ENCODE results near the gene DUSP8.
"Not testable (repeated sequence)": the region's sequence is repeated elsewhere in the genome, so short reads cannot be mapped to it uniquely, and the experiment has no call there.

DUSP8 gene

GRCh38 chr11:1511937-1512496, 60.1 kb downstream of the DUSP8 start:
- no peak for DNase-seq (ENCODE audit: low read depth, low spot score)
- H3K4me3 ChIP-seq (ENCODE audit: low read depth, low read length): no peak overlapping the region
- ChIA-PET POLR2A (no interaction called here), CTCF (interaction anchor here (0.7 to 1.4 kb wide), 3 partner anchors 9 to 63 kb away, joined by 3 to 5 read pairs (median 3); no protein-coding TSS in a partner anchor)
- TF ChIP-seq, protein P1, sequence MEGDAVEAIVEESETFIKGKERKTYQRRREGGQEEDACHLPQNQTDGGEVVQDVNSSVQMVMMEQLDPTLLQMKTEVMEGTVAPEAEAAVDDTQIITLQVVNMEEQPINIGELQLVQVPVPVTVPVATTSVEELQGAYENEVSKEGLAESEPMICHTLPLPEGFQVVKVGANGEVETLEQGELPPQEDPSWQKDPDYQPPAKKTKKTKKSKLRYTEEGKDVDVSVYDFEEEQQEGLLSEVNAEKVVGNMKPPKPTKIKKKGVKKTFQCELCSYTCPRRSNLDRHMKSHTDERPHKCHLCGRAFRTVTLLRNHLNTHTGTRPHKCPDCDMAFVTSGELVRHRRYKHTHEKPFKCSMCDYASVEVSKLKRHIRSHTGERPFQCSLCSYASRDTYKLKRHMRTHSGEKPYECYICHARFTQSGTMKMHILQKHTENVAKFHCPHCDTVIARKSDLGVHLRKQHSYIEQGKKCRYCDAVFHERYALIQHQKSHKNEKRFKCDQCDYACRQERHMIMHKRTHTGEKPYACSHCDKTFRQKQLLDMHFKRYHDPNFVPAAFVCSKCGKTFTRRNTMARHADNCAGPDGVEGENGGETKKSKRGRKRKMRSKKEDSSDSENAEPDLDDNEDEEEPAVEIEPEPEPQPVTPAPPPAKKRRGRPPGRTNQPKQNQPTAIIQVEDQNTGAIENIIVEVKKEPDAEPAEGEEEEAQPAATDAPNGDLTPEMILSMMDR (IDR thresholded peaks at IDR 0.05; ENCODE audit: insufficient read depth, low read length, missing control alignments): no peak

GRCh38 chr11:1510928-1511327, 61.1 kb downstream of the DUSP8 start:
- no peak overlapping the region for H3K4me3 ChIP-seq (ENCODE audit: low read depth, low read length)
- ChIA-PET CTCF (interaction anchor here (1.0 to 1.4 kb wide), 2 partner anchors 14 to 64 kb away, joined by 3 to 5 read pairs; no protein-coding TSS in a partner anchor), POLR2A (no interaction called here)
- TF ChIP-seq, protein P1 (IDR thresholded peaks at IDR 0.05; ENCODE audit: insufficient read depth, low read length, missing control alignments): no peak
- no peak for DNase-seq (ENCODE audit: low read depth, low spot score)

GRCh38 chr11:1510351-1510750, 61.7 kb downstream of the DUSP8 start:
- POLR2A ChIA-PET; H3K4me3 ChIP-seq (ENCODE audit: low read depth, low read length); CTCF ChIA-PET; DNase-seq (ENCODE audit: low read depth, low spot score): not testable (repeated sequence)

GRCh38 chr11:1509626-1510255, 62.3 kb downstream of the DUSP8 start:
- TF ChIP-seq, protein P1 (IDR thresholded peaks at IDR 0.05; ENCODE audit: insufficient read depth, low read length, missing control alignments): no peak
- POLR2A ChIA-PET: no interaction called here
- no peak for DNase-seq (ENCODE audit: low read depth, low spot score)
- H3K4me3 ChIP-seq (ENCODE audit: low read depth, low read length): no peak overlapping the region
- CTCF ChIA-PET: no interaction called here

GRCh38 chr11:1508986-1509385, 63.1 kb downstream of the DUSP8 start:
- DNase-seq (ENCODE audit: low read depth, low spot score): no peak
- POLR2A ChIA-PET: no interaction called here

GRCh38 chr11:1508491-1508891, 63.6 kb downstream of the DUSP8 start:
- no peak overlapping the region for H3K4me3 ChIP-seq (ENCODE audit: low read depth, low read length)
- ChIA-PET POLR2A (no interaction called here), CTCF (no interaction called here)
- DNase-seq (ENCODE audit: low read depth, low spot score): no peak
- TF ChIP-seq, protein P1 (IDR thresholded peaks at IDR 0.05; ENCODE audit: insufficient read depth, low read length, missing control alignments): no peak

More at GRCh38 chr11:1508986-1509385, 63.1 kb downstream of the DUSP8 start:
- CTCF ChIA-PET: no interaction called here
- TF ChIP-seq, protein P1 (IDR thresholded peaks at IDR 0.05; ENCODE audit: insufficient read depth, low read length, missing control alignments): no peak
- no peak overlapping the region for H3K4me3 ChIP-seq (ENCODE audit: low read depth, low read length)

All from AG04449 (cell line).